CD4-positive, alpha-beta T cell (primary cell): ENCODE results near the gene MAP3K8. TPM values are rescaled to one million over a fixed set of nuclear protein-coding genes. Genes with fewer than 3 reads are reported as not detected.

Experiments
- ATAC-seq: fragments of 200-7000 bp; cut with Tn5 transposase; one replicate; pipeline ENCODE4 v1.10.0; 2022; ENCODE audit warnings: mild to moderate bottlenecking; ENCODE audit not compliant: poor library complexity
- CTCF ChIA-PET: fragments of 350-600 bp; sonication (Branson Sonifier 250); formaldehyde crosslinking; loops from one replicate; lab custom pipeline; 2021; ENCODE audit warnings: antibody characterized with exemption, inconsistent platforms; lab: Charles Lee
- POLR2A ChIA-PET: fragments of 350-600 bp; sonication (Branson Sonifier 250); formaldehyde crosslinking; loops from one replicate; lab custom pipeline; 2021; ENCODE audit warnings: antibody characterized with exemption, inconsistent platforms; lab: Charles Lee
- DNase-seq, 14 experiments: peaks; one replicate each; pipeline ENCODE4 v3.0.0-alpha.2; 2013 to 2020; ENCODE audit warnings: mixed read lengths in 2 of 14
- H3K27ac ChIP-seq, 2 donors: one replicate each; pipeline versions ENCODE4 v1.5.1 to v1.7.0; 2013; ENCODE audit warnings: low read length in 2 of 2, low read depth in 1 of 2, mild to moderate bottlenecking in 1 of 2
- H3K27me3 ChIP-seq, 2 experiments: 1 replicate in 1 of 2; 2 replicates in 1 of 2; pipeline versions ENCODE4 v1.6.1 to v1.7.0; 2013; ENCODE audit warnings: low read length in 2 of 2, control low read depth in 1 of 2, mild to moderate bottlenecking in 1 of 2, moderate library complexity in 1 of 2; ENCODE audit not compliant: insufficient read depth in 2 of 2, control insufficient read depth in 1 of 2
- H3K36me3 ChIP-seq: one replicate; pipeline ENCODE4 v1.6.1; 2013; ENCODE audit warnings: low read length, control low read depth; ENCODE audit not compliant: insufficient read depth
- H3K4me1 ChIP-seq: one replicate; pipeline ENCODE4 v1.6.1; 2013; ENCODE audit warnings: low read length, control low read depth; ENCODE audit not compliant: insufficient read depth
- H3K4me3 ChIP-seq: one replicate; pipeline ENCODE4 v1.5.1; 2013; ENCODE audit warnings: mild to moderate bottlenecking, low read length, moderate library complexity
- H3K9me3 ChIP-seq, 2 experiments: 1 replicate in 1 of 2; 2 replicates in 1 of 2; pipeline versions ENCODE4 v1.6.1 to v1.7.0; 2013; ENCODE audit warnings: low read length in 2 of 2, mild to moderate bottlenecking in 2 of 2, control low read depth in 1 of 2, moderate library complexity in 1 of 2; ENCODE audit not compliant: control insufficient read depth in 1 of 2, insufficient read depth in 1 of 2
- H3K27ac Mint-ChIP-seq: one replicate; pipeline ENCODE4 v1.8.0; 2020; ENCODE audit warnings: mixed read lengths
- H3K27me3 Mint-ChIP-seq: one replicate; pipeline ENCODE4 v1.8.0; 2021; ENCODE audit warnings: mixed read lengths
- H3K36me3 Mint-ChIP-seq: one replicate; pipeline ENCODE4 v1.8.0; 2021; ENCODE audit warnings: low read depth, mixed read lengths
- H3K4me1 Mint-ChIP-seq: one replicate; pipeline ENCODE4 v1.8.0; 2021; ENCODE audit warnings: low read depth, mixed read lengths
- H3K4me3 Mint-ChIP-seq: one replicate; pipeline ENCODE4 v1.8.0; 2020; ENCODE audit warnings: mild to moderate bottlenecking, mixed read lengths
- H3K9me3 Mint-ChIP-seq: one replicate; pipeline ENCODE4 v1.8.0; 2020; ENCODE audit warnings: mixed read lengths
- CTCF ChIP-seq: fragments of 200-600 bp; IDR thresholded peaks from one replicate; pipeline ENCODE4 v1.8.0; 2022; ENCODE audit warnings: antibody characterized with exemption, mild to moderate bottlenecking
- intact Hi-C, 2 experiments: fragments of 100-400 bp; cut with DNase I in 1 of 2; cut with micrococcal nuclease in 1 of 2; formaldehyde crosslinking; loops; one replicate each; pipeline versions ENCODE4 v1.15.1 to v1.9.0; 2023 to 2025; cut with DNase I, micrococcal nuclease
- total RNA-seq, 174 experiments: library from RNA in 2 of 174; stranded (reverse) in 2 of 174; gene quantifications; one replicate each; pipeline ENCODE4 v1.2.3 and lab custom pipeline; 2021 to 2026

Gene MAP3K8
- total RNA-seq, 2 experiments from 2014 or later: 27.3 to 28.9 TPM

DNA sequence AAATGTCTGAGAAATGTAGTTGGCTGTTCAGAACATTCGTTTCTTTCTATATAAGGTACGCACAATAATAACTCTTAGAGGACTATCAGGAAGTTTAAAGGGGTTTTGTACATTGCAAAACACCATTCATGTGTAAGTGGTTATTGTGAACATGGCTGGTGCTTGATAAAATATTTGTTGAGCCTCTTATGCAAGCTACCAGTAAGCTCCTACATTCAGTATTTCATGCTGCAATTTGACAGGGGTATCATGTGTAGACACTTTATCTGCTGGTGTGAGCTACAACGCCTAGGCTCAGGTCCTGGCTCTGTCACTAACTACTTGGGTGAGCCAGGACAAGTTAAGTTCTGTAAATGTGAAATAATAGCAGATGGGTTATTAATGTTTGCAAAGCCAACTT is 75.5 kb downstream of the MAP3K8 start:
- no peak overlapping the region for H3K27ac Mint-ChIP-seq
- no peaks in the 10 kb centered on the region for H3K36me3 ChIP-seq
- ChIA-PET CTCF (no interaction called here), POLR2A (no interaction called here)
- no peaks in the 10 kb centered on the region for H3K27me3 Mint-ChIP-seq
- no peaks in the 10 kb centered on the region for H3K36me3 Mint-ChIP-seq
- no peaks in the 10 kb centered on the region for H3K9me3 Mint-ChIP-seq
- TF ChIP-seq CTCF: no peak
- no peaks in the 10 kb centered on the region for H3K27me3 ChIP-seq
- no peak overlapping the region for H3K27ac ChIP-seq
- ATAC-seq (no peak), DNase-seq (no peak)
- intact Hi-C loops: no loop called here
- H3K4me1 Mint-ChIP-seq: no peaks in the 10 kb centered on the region
- no peaks in the 10 kb centered on the region for H3K9me3 ChIP-seq
- no peak overlapping the region for H3K4me3 Mint-ChIP-seq
- no peaks in the 10 kb centered on the region for H3K4me1 ChIP-seq
- H3K4me3 ChIP-seq: no peak overlapping the region

DNA sequence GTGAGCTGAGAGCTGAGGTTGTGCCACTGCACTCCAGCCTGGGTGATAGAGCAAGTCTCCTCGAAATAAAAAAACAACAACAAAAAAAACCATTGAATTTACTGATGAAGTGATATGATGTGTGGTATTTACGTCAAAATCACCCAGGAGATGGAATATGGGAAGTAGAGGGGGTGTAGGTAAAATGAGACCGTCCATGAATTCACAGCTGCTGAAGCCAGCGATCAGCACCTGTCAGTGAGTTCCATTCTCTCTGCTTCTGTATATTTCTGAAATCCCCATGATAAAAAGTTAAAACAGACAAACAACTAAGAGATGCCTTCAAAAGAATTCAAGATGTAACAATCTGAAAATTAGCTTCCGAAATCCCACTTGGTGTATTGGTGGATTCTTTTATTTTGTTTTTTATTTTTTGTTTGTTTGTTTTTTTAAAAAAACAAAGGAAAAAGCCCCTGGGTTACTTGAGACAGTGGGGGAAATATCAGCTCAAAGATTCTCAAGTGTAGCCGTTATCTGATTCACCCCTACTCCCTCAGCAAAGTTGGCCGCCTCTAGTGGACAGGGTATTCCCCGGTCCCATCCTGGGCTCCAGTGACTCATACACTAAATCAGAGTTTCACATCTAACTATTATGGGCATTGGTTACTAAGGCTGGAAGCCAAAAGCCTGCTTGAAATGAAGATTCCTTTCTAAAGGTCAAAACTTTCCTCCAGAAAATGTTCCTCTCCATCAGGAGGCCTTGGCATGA is 76.4 kb downstream of the MAP3K8 start:
- ATAC-seq (no peak), DNase-seq (peak in 2 of 14 experiments; percentile 52 to 66)
- no peaks in the 10 kb centered on the region for H3K9me3 Mint-ChIP-seq
- no peaks in the 10 kb centered on the region for H3K27me3 ChIP-seq
- no peaks in the 10 kb centered on the region for H3K27me3 Mint-ChIP-seq
- H3K4me3 ChIP-seq: no peak overlapping the region
- H3K27ac Mint-ChIP-seq: no peak overlapping the region
- H3K4me1 ChIP-seq: no peaks in the 10 kb centered on the region
- no peaks in the 10 kb centered on the region for H3K9me3 ChIP-seq
- ChIA-PET CTCF (no interaction called here), POLR2A (no interaction called here)
- intact Hi-C loops: no loop called here
- H3K4me3 Mint-ChIP-seq: no peak overlapping the region
- H3K36me3 Mint-ChIP-seq: no peaks in the 10 kb centered on the region
- no peak for TF ChIP-seq CTCF
- no peaks in the 10 kb centered on the region for H3K36me3 ChIP-seq
- no peaks in the 10 kb centered on the region for H3K4me1 Mint-ChIP-seq
- H3K27ac ChIP-seq: no peak overlapping the region

- Mint-ChIP-seq H3K4me1 (no peaks in the 10 kb centered on the region), H3K4me3 (no peak overlapping the region), H3K27me3 (no peaks in the 10 kb centered on the region), H3K9me3 (no peaks in the 10 kb centered on the region), H3K36me3 (no peaks in the 10 kb centered on the region), H3K27ac (no peak overlapping the region)
- H3K4me3 ChIP-seq: no peak overlapping the region
- no peaks in the 10 kb centered on the region for H3K9me3 ChIP-seq
- DNase-seq: no peak
- H3K4me1 ChIP-seq: no peaks in the 10 kb centered on the region
- no peak for TF ChIP-seq CTCF
- ChIA-PET POLR2A (no interaction called here), CTCF (no interaction called here)
- ATAC-seq: no peak
- H3K27ac ChIP-seq: no peak overlapping the region
- intact Hi-C loops: no loop called here
- no peaks in the 10 kb centered on the region for H3K36me3 ChIP-seq
- no peaks in the 10 kb centered on the region for H3K27me3 ChIP-seq
Observed at GRCh38 chr10:30510932-30511700, 77.1 kb downstream of the MAP3K8 start.

Other genes with a start within 250 kb of the MAP3K8 start
- 10 to 100 TPM; 33.0 to 35.1 TPM for gene MTPAP, start 84.9 kb upstream of the MAP3K8 start, total RNA-seq
- gene LYZL2, start 195.6 kb downstream of the MAP3K8 start, total RNA-seq: not detected